Measurements from ENCODE around the gene LGMN.

The LGMN gene

GRCh38 chr14:92687681-92688433 lies 60.6 kb downstream of the LGMN start:
- DNase-seq (ENCODE audit: low spot score) = no peak
- TF ChIP-seq, protein P1, sequence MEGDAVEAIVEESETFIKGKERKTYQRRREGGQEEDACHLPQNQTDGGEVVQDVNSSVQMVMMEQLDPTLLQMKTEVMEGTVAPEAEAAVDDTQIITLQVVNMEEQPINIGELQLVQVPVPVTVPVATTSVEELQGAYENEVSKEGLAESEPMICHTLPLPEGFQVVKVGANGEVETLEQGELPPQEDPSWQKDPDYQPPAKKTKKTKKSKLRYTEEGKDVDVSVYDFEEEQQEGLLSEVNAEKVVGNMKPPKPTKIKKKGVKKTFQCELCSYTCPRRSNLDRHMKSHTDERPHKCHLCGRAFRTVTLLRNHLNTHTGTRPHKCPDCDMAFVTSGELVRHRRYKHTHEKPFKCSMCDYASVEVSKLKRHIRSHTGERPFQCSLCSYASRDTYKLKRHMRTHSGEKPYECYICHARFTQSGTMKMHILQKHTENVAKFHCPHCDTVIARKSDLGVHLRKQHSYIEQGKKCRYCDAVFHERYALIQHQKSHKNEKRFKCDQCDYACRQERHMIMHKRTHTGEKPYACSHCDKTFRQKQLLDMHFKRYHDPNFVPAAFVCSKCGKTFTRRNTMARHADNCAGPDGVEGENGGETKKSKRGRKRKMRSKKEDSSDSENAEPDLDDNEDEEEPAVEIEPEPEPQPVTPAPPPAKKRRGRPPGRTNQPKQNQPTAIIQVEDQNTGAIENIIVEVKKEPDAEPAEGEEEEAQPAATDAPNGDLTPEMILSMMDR (IDR thresholded peaks at IDR 0.05) = no peak
- no peak overlapping the region for H3K27ac ChIP-seq
- H3K4me3 ChIP-seq = peak overlapping the region; percentile 65

- TF ChIP-seq, protein P1 (IDR thresholded peaks at IDR 0.05) = peak; percentile 99
- no peak for DNase-seq (ENCODE audit: low spot score)
- Histone ChIP-seq H3K27ac (peak overlapping the region in 1 of 2 donors; percentile 12), H3K4me3 (peak overlapping the region; percentile 65)
These were observed 61.5 kb downstream of the LGMN start for GRCh38 chr14:92686900-92687427.

GRCh38 chr14:92686411-92686899 lies 62.0 kb downstream of the LGMN start:
- no peak for DNase-seq (ENCODE audit: low spot score)
- Histone ChIP-seq H3K4me3 (peak overlapping the region; percentile 65), H3K27ac (peak overlapping the region in 1 of 2 donors; percentile 12)
- TF ChIP-seq, protein P1 (IDR thresholded peaks at IDR 0.05) = no peak

DNA sequence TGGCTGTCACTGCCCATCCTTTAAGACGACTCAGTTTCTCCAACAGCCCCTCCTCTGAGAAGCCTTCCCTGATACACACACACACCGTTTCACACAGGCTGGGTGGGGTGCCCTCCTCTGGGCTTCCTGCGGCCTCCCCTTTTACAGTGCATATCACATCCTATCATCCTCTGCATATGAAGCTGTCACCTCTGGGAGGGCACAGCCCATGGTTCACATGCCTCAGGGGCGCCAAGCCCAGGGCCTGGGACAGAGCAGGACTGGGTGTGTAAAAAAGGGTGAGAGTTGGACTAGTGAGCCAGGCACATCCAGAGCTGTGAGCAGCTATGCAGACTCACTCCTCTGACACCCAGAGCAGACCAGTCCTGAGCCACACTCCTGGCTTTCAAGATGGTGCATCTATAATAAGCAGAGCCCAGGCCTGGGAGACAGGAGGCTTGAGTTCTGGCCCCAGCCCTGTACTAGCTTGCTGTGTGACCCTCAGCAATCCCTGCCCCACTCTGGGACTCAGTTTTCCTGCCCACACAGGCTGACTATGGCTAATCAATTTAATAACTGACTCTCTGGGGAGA lies 62.6 kb downstream of the LGMN start:
- DNase-seq (ENCODE audit: low spot score) = no peak
- TF ChIP-seq, protein P1 (IDR thresholded peaks at IDR 0.05) = no peak
- Histone ChIP-seq H3K4me3 (no peak overlapping the region), H3K27ac (no peak overlapping the region)

GRCh38 chr14:92684801-92685560 lies 63.4 kb downstream of the LGMN start:
- Histone ChIP-seq H3K4me3 (no peak overlapping the region), H3K27ac (no peak overlapping the region)
- TF ChIP-seq, protein P1 (IDR thresholded peaks at IDR 0.05) = no peak
- no peak for DNase-seq (ENCODE audit: low spot score)

GRCh38 chr14:92683041-92683440 lies 65.4 kb downstream of the LGMN start:
- H3K27ac ChIP-seq = no peak overlapping the region
- no peak for DNase-seq (ENCODE audit: low spot score)
- TF ChIP-seq, protein P1 (IDR thresholded peaks at IDR 0.05) = no peak
- no peak overlapping the region for H3K4me3 ChIP-seq

Data from coronary artery (tissue), 2 donors.